Measurements from ENCODE around the gene KRT1.

KRT1 gene

DNA sequence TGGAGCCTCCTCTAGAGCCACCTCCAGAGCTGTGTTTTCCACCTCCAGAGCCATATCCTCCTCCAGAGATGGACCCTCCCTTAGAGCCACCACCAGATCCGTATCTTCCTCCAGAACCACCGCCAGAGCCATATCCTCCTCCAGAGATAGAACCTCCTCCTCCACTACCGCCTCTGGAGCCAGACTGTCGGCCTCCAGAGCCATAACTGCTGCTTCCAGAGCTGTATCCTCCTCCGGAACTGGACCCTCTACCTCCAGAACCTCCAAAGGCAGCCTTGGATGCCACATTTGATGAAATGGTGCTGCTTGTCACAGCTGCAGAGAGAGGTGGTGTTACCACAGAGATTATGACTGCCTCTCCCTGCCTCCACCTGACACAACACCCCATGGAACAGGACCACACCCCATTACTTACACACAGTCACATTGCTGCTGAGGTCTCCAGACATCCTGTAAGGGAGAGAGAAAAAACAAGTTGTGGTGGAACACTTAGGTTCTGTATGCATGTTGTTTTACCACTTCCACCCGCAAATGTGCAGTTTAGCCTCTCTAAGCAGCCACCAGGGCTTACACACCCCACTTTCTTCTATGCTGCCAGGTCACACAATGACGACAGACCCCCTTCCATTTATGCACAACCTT lies 35.0 kb downstream of the KRT1 start:
- POLR2A ChIA-PET = interaction anchor here (1.0 kb wide), 1 partner anchor 362 kb away, joined by 3 read pairs; no protein-coding TSS in a partner anchor
- CTCF ChIA-PET = no interaction called here
- DNase-seq (ENCODE audit: extremely low spot score) = no peak
- TF ChIP-seq BHLHE40 (IDR thresholded peaks at IDR 0.05; ENCODE audit: borderline replicate concordance) = no peak

DNA sequence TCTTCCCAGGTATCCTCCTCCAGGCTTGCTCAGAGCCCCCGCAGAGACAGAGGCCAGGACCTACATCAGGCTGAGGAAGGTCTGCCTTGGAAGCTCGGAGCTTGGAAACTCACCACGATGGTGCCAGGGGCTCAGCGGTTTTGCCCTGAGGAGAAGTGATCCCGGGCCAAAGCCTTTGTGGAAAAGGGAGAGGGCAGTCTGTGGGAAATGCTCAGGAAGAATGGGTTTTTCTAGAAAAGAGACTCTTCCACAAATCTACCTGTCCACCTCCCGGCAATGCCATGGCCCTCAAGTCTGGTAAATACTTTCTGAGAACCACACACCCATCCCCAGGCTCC lies 36.2 kb downstream of the KRT1 start:
- no peak for TF ChIP-seq ARNT (IDR thresholded peaks at IDR 0.05)
- no peak for TF ChIP-seq FOXM1 (IDR thresholded peaks at IDR 0.05; ENCODE audit: borderline replicate concordance)
- no peak for TF ChIP-seq LEF1 (IDR thresholded peaks at IDR 0.05; ENCODE audit: borderline replicate concordance)
- no peak for TF ChIP-seq FOXK2 (IDR thresholded peaks at IDR 0.05)
- TF ChIP-seq SP1 (IDR thresholded peaks at IDR 0.05) = no peak
- no peak for TF ChIP-seq NFRKB (IDR thresholded peaks at IDR 0.05)
- TF ChIP-seq FOXA1 (IDR thresholded peaks at IDR 0.05) = no peak
- TF ChIP-seq ELF4 (IDR thresholded peaks at IDR 0.05) = no peak
- no peak for TF ChIP-seq ZNF384 (IDR thresholded peaks at IDR 0.05)
- CTCF ChIA-PET = no interaction called here
- DNase-seq (ENCODE audit: extremely low spot score) = no peak
- POLR2A ChIA-PET = no interaction called here

DNA sequence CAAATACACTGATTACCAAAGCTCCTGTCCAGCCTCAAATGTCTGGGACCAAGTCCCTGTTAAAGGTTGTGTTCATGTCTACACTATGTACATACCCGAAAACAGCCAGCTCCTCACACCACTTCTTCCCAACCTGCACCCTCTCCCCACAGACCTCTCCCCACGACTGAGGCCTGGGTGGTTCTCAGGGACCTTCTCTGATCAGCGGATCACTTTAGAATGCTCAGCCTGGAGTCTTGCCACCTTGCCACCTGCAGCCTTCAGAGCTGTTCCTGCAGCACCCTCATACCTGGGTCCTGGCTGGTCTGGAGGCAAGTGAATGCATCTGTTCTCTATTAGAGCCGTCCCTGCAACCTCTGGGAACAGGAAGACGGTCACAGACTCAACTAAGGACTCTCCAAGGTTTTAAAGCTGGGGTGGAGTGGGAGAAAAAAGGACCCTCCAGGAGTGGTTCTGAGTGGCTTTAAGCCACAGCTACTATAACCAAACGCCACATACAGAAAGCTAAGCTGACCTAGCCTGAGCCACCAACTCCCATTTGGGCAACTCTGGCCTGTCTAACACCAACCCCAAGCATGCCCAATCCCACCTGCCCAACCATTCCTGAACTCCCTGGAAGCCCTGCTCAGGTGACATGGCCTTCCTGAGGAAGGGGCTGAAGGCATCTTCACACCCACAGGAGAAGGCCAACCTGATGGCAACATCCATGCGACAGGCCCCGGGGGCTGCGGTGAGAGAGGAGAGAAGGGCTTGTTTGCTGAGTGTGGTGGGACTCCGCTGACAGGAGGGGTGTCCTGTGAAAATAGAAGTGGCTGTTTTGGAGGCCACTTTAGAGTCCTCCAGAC lies 36.8 kb downstream of the KRT1 start:
- no peak for DNase-seq (ENCODE audit: extremely low spot score)
- CTCF ChIA-PET = interaction anchor here (0.8 kb wide), 1 partner anchor 264 kb away, joined by 3 read pairs; no protein-coding TSS in a partner anchor
- TF ChIP-seq CTBP1 (IDR thresholded peaks at IDR 0.05; ENCODE audit: borderline replicate concordance) = no peak
- TF ChIP-seq TARDBP (IDR thresholded peaks at IDR 0.05) = no peak
- no peak for TF ChIP-seq BHLHE40 (IDR thresholded peaks at IDR 0.05; ENCODE audit: borderline replicate concordance)
- TF ChIP-seq L3MBTL2 (conservative IDR thresholded peaks at IDR 0.05) = no peak
- no peak for TF ChIP-seq NFRKB (IDR thresholded peaks at IDR 0.05)
- POLR2A ChIA-PET = no interaction called here

DNA sequence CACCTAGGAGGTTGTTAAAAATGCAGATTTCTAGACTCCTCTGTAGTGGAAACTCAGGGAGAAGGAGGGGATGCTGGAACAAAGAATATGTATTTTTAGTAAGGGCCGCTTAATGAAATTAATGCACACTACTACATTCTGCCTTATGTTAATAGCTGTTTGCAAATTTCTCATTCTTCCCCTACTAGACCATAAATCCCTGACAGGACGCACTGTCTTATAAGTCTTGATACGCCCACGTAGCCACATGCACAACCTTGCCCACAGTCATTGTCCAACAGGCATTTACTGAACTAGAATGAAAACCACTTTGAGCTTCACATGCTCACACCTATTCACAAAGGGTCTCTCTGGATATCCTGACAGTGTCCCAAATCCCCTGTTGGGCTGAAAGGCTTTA lies 38.7 kb downstream of the KRT1 start:
- DNase-seq (ENCODE audit: extremely low spot score) = no peak
- POLR2A ChIA-PET = no interaction called here
- TF ChIP-seq NFRKB (IDR thresholded peaks at IDR 0.05) = no peak
- CTCF ChIA-PET = no interaction called here

DNA sequence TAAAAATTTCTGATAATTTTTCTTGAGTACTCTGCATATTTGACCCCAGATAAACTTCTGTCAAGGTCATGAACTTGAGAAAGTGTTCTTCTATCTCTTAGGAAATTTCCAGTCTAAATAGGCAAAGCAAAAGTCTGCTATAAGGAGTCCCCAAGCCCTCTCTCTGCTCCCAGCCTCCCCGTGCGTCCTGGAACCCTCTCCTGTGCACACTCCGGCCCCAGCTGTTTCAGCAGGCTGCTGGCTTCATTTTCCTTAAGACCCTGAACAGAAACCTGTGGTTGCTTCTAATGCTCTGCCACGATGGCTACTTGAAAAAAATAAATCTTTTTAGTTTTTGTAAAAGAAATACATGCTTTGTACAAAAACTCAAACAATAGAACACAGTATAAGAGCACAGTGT lies 42.9 kb downstream of the KRT1 start:
- CTCF ChIA-PET = no interaction called here
- POLR2A ChIA-PET = no interaction called here
- no peak for DNase-seq (ENCODE audit: extremely low spot score)
- TF ChIP-seq ARNT (IDR thresholded peaks at IDR 0.05) (no peak), LEF1 (IDR thresholded peaks at IDR 0.05; ENCODE audit: borderline replicate concordance) (no peak), L3MBTL2 (conservative IDR thresholded peaks at IDR 0.05) (no peak), FOXK2 (IDR thresholded peaks at IDR 0.05) (no peak), ELF4 (IDR thresholded peaks at IDR 0.05) (no peak), ZNF384 (IDR thresholded peaks at IDR 0.05) (no peak), SUZ12 (IDR thresholded peaks at IDR 0.05) (no peak), TARDBP (IDR thresholded peaks at IDR 0.05) (no peak), SP1 (IDR thresholded peaks at IDR 0.05) (no peak)
- TF ChIP-seq, protein P1, sequence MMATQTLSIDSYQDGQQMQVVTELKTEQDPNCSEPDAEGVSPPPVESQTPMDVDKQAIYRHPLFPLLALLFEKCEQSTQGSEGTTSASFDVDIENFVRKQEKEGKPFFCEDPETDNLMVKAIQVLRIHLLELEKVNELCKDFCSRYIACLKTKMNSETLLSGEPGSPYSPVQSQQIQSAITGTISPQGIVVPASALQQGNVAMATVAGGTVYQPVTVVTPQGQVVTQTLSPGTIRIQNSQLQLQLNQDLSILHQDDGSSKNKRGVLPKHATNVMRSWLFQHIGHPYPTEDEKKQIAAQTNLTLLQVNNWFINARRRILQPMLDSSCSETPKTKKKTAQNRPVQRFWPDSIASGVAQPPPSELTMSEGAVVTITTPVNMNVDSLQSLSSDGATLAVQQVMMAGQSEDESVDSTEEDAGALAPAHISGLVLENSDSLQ (IDR thresholded peaks at IDR 0.05) = no peak

DNA sequence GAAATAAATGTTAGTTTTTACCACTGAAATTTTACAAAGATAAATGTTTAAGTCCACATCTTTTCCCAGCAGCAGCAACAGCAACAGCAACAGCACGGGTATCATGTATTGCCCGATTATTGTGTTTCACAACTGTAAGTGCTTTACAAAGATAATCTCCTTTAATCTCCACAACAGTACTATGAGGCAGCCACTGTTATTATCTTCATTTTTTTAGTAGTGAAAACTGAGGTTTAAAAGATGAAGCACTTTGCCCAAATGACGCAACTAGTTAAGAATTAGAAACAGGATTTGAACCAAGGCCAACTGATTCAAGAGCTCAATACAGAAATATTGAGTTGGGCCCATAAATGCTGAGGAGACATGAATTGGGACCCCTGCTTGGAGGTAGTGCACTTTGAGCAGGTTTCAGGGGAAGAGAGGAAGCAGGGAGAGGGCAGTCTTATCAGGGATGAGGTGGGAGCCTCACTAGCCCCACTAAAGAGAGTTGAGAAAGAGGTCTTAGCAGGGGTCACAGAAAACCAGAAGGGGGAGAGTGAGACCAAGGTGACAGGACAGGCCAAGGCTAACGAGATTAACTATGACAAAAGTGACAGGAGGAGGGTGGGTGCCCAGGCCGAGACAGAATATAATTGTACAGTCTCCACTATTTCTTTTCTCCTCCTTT lies 43.5 kb downstream of the KRT1 start:
- no peak for DNase-seq (ENCODE audit: extremely low spot score)
- CTCF ChIA-PET = no interaction called here

DNA sequence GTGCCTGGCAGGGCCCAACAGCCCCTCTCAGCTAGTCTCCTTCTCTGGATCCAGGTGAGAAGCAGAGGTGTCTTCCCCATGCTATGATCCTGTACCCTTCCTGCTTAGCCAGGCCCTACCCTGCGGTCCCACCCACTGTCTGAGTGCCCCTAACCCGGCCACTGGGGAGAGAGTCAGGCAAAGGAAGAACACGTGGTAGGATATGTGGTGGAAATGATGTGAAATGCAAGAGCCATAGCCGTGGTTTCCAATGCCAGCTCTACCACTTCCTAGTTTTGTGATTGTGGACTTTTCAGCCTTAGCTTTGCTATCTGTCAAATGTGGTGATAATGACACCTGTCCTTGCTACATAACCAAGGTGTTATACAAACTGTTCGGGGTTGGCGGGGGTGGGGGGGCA lies 44.0 kb downstream of the KRT1 start:
- DNase-seq (ENCODE audit: extremely low spot score) = no peak
- CTCF ChIA-PET = no interaction called here
- TF ChIP-seq ARNT (IDR thresholded peaks at IDR 0.05) (no peak), HDGF (IDR thresholded peaks at IDR 0.05; ENCODE audit: borderline replicate concordance) (no peak), ELF4 (IDR thresholded peaks at IDR 0.05) (no peak), SUZ12 (IDR thresholded peaks at IDR 0.05) (no peak), NFRKB (IDR thresholded peaks at IDR 0.05) (no peak)
- POLR2A ChIA-PET = no interaction called here

More for the DNA sequence above, 43.5 kb downstream of the KRT1 start:
- TF ChIP-seq ZNF384 (IDR thresholded peaks at IDR 0.05) (no peak), BHLHE40 (IDR thresholded peaks at IDR 0.05; ENCODE audit: borderline replicate concordance) (no peak), SUZ12 (IDR thresholded peaks at IDR 0.05) (no peak), CTBP1 (IDR thresholded peaks at IDR 0.05; ENCODE audit: borderline replicate concordance) (no peak), SP1 (IDR thresholded peaks at IDR 0.05) (no peak), ARNT (IDR thresholded peaks at IDR 0.05) (no peak), FOXA1 (IDR thresholded peaks at IDR 0.05) (no peak), LEF1 (IDR thresholded peaks at IDR 0.05; ENCODE audit: borderline replicate concordance) (no peak), ELF4 (IDR thresholded peaks at IDR 0.05) (no peak), L3MBTL2 (conservative IDR thresholded peaks at IDR 0.05) (no peak), HDGF (IDR thresholded peaks at IDR 0.05; ENCODE audit: borderline replicate concordance) (no peak), FOXM1 (IDR thresholded peaks at IDR 0.05; ENCODE audit: borderline replicate concordance) (no peak), NFRKB (IDR thresholded peaks at IDR 0.05) (no peak), FOXK2 (IDR thresholded peaks at IDR 0.05) (no peak)
- TF ChIP-seq, protein P1 (IDR thresholded peaks at IDR 0.05) = no peak
- POLR2A ChIA-PET = no interaction called here
